ENCODE data around the gene NAA25.
"Not testable (repeated sequence)": the region's sequence is repeated elsewhere in the genome, so short reads cannot be mapped to it uniquely, and the experiment has no call there.

NAA25 gene

DNA sequence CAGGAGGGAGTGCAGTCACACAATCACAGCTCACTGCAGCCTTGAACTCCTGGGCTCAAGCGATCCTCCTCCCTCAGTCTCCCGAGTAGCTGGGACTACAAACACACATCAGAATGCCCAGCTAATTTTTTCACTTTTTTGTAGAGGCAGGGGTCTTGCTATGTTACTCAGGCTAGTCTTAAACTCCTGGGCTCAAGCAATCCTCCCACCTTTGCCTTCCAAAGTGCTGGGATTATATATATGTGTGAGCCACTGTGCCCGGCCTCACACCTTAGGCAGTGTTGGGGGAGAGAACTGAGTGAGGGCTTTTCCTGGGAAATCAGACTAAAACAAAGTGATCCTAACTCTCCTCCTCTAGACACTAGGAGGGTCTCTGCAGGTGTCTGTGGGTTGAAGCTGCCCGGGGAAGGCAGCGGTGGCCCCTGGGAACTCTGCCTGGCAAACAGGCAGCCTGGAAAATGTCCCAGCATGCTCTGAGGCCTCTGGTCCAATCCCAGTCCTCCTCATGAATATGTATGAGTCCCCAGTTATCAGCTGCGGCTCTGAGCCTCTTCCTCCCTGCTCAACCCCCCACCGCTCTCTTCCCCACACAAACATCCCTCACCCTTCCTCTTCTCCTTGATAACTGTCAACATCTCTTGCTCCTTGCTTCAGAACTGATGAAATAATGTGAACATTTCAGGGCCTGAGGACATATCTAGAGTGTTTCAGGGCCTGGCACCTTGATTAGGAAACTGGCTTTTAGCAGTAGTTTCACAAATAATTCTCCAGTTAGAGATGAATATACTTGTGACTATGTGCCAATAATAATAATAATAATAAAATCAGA lies 7.9 kb upstream of the NAA25 start:
- DNase-seq, result peak; percentile 70

- DNase-seq, result no peak
Measured at GRCh38 chr12:112115259-112116045, 6.9 kb upstream of the NAA25 start.

- no peak for DNase-seq
Measured at GRCh38 chr12:112112409-112113133, 4.0 kb upstream of the NAA25 start.

DNA sequence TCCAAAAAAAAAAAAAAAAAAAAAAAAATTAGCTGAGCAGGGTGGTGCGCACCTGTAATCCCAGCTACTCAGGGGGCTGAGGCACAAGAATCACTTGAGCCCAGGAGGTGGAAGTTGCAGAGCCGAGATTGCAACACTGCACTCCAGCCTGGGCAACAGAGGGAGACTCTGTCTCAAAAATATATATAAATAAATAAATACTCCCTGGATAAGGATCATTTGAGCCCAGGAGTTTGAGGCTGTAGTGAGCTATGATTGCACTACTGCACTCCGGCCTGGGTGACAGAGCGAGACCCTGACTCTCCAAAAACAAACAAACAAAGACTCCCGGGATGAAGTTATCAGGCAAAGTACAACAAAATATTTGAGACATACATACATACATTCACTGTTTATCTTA lies 3.3 kb upstream of the NAA25 start:
- DNase-seq, result no peak

DNA sequence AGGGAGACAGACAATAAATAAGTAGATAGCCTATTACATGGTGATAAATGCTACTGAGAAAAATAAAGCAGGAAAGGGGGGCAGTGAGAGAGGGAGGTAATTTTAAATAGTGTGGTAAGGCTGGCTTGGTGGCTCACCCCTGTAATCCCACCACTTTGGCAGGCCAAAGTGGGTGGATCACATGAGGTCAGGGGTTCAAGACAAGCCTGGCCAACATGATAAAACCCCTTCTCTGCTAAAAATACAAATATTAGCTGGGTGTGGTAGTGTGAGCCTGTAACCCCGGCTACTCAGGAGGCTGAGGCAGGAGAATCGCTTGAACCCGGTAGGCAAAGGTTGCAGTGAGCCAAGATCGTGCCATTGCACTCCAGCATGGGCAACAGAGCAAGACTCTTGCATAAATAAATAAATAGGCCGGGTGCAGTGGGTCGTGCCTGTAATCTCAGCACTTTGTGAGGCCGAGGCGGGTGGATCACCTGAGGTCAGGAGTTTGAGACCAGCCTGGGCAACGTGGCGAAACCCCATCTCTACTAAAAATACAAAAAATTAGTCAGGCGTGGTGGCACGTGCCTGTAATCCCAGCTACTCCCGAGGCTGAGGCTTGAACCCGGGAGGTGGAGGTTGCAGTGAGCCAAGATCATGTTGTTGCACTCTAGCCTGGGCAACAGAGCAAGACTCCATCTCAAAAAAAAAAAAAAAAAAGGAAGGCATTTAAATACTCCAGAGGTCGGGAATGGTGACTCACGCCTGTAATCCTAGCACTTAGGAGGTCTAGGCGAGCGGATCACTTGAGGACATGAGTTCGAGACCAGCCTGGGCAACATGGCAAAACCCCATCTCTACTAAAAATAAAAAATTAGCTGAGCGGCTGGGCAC lies 2.4 kb upstream of the NAA25 start:
- DNase-seq, result not testable (repeated sequence)

GRCh38 chr12:112107306-112108201 lies 1.0 kb downstream of the NAA25 start:
- no peak for DNase-seq

GRCh38 chr12:112105891-112106290 lies 2.7 kb downstream of the NAA25 start:
- no peak for DNase-seq

DNA sequence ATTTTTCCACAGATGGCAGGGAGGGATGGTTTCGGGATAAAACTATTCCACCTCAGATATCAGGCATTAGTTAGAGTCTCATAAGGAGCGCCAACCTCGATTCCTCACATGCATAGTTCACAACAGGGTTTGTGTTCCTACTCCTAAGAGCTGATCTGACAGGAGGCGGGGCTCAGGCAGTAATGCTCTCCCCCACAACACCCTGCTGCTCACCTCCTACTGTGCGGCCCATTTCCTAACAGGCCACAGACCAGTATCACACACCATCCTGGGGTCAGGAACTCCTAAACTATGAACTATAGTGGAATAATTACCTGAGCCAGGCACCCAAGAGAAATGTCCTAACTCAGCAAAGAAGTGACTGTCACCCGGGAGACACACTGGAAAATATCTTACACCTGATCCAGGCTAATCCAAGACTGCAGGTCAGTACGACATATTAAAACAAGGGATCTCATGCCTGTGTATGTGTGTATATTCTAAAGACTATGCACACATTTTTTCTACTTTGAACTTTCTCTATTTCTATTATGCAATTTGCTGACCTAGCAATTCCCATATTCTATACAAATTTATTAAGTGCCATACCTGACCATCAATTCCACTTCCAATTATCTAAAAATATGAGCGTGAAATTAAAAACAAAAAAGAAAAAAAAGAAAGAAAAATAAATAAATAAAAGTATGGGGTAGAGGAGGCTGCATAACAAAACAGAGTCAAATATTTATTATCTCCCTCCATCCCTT lies 4.7 kb downstream of the NAA25 start:
- no peak for DNase-seq

DNA sequence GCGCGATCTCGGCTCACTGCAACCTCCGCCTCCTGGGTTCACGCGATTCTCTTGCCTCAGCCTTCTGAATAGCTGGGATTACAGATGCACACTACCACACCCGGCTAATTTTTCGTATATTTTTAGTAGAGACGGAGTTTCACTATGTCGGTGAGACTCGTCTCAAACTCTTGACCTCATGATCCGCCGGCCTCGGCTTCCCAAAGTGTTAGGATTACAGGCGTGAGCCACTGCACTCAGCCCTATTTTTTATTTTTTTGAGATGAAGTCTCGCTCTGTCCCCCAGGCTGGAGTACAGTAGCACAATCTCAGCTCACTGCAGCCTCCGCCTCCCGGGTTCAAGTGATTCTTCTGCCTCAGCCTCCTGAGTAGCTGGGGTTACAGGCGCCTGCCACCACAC lies 5.8 kb downstream of the NAA25 start:
- not testable (repeated sequence) for DNase-seq

GRCh38 chr12:112102127-112102526 lies 6.5 kb downstream of the NAA25 start:
- no peak for DNase-seq

- not testable (repeated sequence) for DNase-seq
Measured at GRCh38 chr12:112100500-112100899, 8.1 kb downstream of the NAA25 start.

- no peak for DNase-seq
Measured at GRCh38 chr12:112097641-112098040, 10.9 kb downstream of the NAA25 start.

GRCh38 chr12:112096667-112097066 lies 11.9 kb downstream of the NAA25 start:
- DNase-seq, result no peak

- DNase-seq, result no peak
Measured at GRCh38 chr12:112096070-112096469, 12.5 kb downstream of the NAA25 start.

GRCh38 chr12:112091563-112091962 lies 17.0 kb downstream of the NAA25 start:
- DNase-seq, result no peak

DNA sequence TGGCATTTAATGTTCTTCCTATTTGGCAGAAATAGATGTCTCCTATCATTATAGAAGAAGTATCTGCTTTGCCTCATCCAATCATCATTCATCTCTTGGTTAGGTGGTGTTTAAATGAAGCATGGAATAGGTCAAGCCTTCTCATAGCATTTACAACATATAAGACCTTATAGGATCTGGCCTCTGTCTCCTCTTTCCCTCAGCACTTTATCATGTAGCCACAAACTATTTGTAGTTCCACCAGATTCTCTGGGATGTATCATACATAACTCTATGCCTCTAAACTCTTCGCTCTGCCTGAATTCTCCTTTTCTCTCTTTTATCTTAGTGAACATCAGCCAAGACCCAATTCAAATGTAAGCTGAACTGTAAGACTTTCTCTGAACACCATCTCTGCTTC lies 20.7 kb downstream of the NAA25 start:
- DNase-seq, result no peak

GRCh38 chr12:112087055-112087850 lies 21.3 kb downstream of the NAA25 start:
- no peak for DNase-seq

- no peak for DNase-seq
Measured at GRCh38 chr12:112066566-112066965, 42.0 kb downstream of the NAA25 start.

GRCh38 chr12:112063273-112063672 lies 45.3 kb downstream of the NAA25 start:
- no peak for DNase-seq

DNA sequence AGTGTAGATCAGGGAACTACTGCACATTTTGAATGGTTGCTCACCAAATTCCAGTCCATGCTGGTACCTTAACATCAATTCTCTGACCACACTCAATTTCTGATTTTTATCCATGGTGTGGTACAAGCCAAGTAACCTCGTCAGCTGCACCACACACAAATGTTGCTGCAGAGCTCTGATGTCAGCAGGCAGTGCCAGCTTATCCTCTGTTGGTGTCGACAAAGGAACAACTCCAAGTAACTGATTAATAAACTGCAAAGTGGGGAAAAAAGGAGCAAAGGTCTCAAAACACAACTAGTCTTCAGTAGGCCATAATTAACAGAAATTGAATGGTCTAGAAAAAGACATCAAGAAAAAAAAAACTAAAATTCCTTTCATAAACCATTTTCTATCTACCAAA lies 47.4 kb downstream of the NAA25 start:
- DNase-seq, result no peak

Data from NCI-H1436 treated with DMSO at 0.1 percent for 48 hours (cell line).